NCI-H1105 treated with DMSO at 0.1 percent for 48 hours (cell line): ENCODE data around the gene RAET1G.
"Not testable (repeated sequence)": the region's sequence is repeated elsewhere in the genome, so short reads cannot be mapped to it uniquely, and the experiment has no call there.

Experiments used
- DNase-seq: peaks from one replicate; lab custom pipeline; 2025; lab: John Stamatoyannopoulos, UW

The RAET1G gene

GRCh38 chr6:149922642-149923326 is at the start of gene RAET1G:
Gene RAET1G (minus strand): TSS chr6:149923121. CDS start chr6:149923010, 111 bp downstream.
- peak; percentile 81 for DNase-seq

GRCh38 chr6:149969635-149970034 is 46.7 kb upstream of the RAET1G start:
- no peak for DNase-seq

GRCh38 chr6:149968909-149969308 is 46.0 kb upstream of the RAET1G start:
- DNase-seq: not testable (repeated sequence)

- DNase-seq: not testable (repeated sequence)
Observed at GRCh38 chr6:149967999-149968398, 45.1 kb upstream of the RAET1G start.

- no peak for DNase-seq
Observed at GRCh38 chr6:149967591-149967990, 44.7 kb upstream of the RAET1G start.

GRCh38 chr6:149966319-149966718 is 43.4 kb upstream of the RAET1G start:
- DNase-seq: not testable (repeated sequence)

GRCh38 chr6:149965194-149966020 is 42.5 kb upstream of the RAET1G start:
- DNase-seq: peak; percentile 44

GRCh38 chr6:149964308-149965193 is 41.6 kb upstream of the RAET1G start:
- DNase-seq: peak; percentile 34

GRCh38 chr6:149963462-149964307 is 40.8 kb upstream of the RAET1G start, which contains the start of gene ULBP1:
Gene ULBP1 (plus strand): TSS chr6:149963943. CDS start chr6:149964050, 107 bp downstream.
- peak; percentile 90 for DNase-seq

- DNase-seq: peak; percentile 67
Observed at GRCh38 chr6:149963212-149963461, 40.2 kb upstream of the RAET1G start.

GRCh38 chr6:149962461-149963211 is 39.7 kb upstream of the RAET1G start:
- no peak for DNase-seq

GRCh38 chr6:149961728-149962425 is 39.0 kb upstream of the RAET1G start:
- DNase-seq: peak; percentile 10

GRCh38 chr6:149960488-149960887 is 37.6 kb upstream of the RAET1G start:
- no peak for DNase-seq

- DNase-seq: not testable (repeated sequence)
Observed at GRCh38 chr6:149959806-149960205, 36.9 kb upstream of the RAET1G start.

GRCh38 chr6:149958124-149958523 is 35.2 kb upstream of the RAET1G start:
- DNase-seq: not testable (repeated sequence)

- DNase-seq: not testable (repeated sequence)
Observed at GRCh38 chr6:149955654-149956317, 32.9 kb upstream of the RAET1G start.

- not testable (repeated sequence) for DNase-seq
Observed at GRCh38 chr6:149954984-149955653, 32.2 kb upstream of the RAET1G start.

- DNase-seq: not testable (repeated sequence)
Observed at GRCh38 chr6:149954328-149954983, 31.5 kb upstream of the RAET1G start.
